C4-2B (cell line): Measurements from ENCODE around the gene DNAH9.

ENCODE experiments used
- H3K27ac ChIP-seq: fragments of 450-650 bp; 2 replicates; pipeline ENCODE4 v1.5.1; 2017
- CTCF ChIP-seq: fragments of 450-650 bp; conservative IDR thresholded peaks from 2 replicates; pipeline ENCODE4 v1.5.1; 2017; ENCODE audit warnings: mild to moderate bottlenecking
- ZFX ChIP-seq: fragments of 450-650 bp; IDR thresholded peaks from 2 replicates; pipeline ENCODE4 v1.6.1; 2017

Gene DNAH9, protein sequence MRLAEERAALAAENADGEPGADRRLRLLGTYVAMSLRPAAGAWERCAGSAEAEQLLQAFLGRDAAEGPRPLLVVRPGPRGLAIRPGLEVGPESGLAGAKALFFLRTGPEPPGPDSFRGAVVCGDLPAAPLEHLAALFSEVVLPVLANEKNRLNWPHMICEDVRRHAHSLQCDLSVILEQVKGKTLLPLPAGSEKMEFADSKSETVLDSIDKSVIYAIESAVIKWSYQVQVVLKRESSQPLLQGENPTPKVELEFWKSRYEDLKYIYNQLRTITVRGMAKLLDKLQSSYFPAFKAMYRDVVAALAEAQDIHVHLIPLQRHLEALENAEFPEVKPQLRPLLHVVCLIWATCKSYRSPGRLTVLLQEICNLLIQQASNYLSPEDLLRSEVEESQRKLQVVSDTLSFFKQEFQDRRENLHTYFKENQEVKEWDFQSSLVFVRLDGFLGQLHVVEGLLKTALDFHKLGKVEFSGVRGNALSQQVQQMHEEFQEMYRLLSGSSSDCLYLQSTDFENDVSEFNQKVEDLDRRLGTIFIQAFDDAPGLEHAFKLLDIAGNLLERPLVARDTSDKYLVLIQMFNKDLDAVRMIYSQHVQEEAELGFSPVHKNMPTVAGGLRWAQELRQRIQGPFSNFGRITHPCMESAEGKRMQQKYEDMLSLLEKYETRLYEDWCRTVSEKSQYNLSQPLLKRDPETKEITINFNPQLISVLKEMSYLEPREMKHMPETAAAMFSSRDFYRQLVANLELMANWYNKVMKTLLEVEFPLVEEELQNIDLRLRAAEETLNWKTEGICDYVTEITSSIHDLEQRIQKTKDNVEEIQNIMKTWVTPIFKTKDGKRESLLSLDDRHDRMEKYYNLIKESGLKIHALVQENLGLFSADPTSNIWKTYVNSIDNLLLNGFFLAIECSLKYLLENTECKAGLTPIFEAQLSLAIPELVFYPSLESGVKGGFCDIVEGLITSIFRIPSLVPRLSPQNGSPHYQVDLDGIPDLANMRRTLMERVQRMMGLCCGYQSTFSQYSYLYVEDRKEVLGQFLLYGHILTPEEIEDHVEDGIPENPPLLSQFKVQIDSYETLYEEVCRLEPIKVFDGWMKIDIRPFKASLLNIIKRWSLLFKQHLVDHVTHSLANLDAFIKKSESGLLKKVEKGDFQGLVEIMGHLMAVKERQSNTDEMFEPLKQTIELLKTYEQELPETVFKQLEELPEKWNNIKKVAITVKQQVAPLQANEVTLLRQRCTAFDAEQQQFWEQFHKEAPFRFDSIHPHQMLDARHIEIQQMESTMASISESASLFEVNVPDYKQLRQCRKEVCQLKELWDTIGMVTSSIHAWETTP (N-terminal part only)

DNA sequence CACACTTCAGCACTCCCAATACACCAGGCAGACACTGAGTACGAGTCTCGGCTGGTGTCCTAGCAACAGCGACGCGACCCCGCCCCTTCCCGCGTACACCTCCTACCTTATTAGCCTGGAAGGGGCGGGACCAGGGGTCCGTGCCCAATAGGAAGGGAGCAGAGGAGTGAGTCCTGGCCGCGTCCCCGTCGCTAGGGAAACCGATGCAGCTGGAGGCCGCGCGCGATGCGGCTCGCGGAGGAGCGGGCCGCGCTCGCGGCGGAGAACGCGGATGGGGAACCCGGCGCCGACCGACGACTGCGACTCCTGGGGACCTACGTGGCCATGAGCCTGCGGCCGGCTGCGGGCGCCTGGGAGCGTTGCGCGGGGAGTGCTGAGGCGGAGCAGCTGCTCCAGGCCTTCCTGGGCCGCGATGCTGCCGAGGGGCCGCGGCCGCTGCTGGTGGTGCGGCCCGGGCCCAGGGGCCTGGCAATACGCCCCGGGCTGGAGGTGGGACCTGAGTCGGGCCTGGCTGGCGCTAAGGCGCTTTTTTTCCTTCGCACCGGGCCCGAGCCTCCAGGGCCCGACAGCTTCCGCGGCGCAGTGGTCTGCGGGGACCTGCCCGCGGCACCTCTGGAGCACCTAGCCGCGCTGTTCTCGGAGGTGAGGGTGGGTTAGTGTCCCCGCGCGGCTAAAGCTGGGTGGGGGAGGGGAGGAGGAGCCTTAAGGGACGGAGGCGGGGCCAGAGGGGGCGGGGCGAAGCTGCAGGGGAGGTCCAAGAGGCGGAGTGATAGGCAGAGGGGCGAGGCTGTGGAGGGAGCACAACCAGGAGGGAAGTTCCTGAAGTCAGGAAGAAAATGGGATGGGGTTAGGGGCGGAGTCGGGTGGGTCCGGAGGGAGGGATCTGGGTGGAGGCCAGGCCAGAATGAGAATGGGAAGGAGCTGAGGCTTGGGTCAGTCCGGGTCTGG lies at the start of gene DNAH9:
TSS of gene DNAH9 (plus strand) at position 197 of the 948 bp plus-strand sequence. CDS start at position 226, 29 bp downstream.
- TF ChIP-seq ZFX (peak; percentile 79), CTCF (no peak)
- peak within 1 kb of the TSS; percentile 23 for H3K27ac ChIP-seq

GRCh38 chr17:11550431-11550830 lies 47.8 kb upstream of the DNAH9 start:
- no peak overlapping the region for H3K27ac ChIP-seq
- TF ChIP-seq CTCF (no peak), ZFX (no peak)

- TF ChIP-seq ZFX (no peak), CTCF (no peak)
- H3K27ac ChIP-seq, result no peak overlapping the region
Measured at GRCh38 chr17:11551442-11551841, 46.8 kb upstream of the DNAH9 start.

GRCh38 chr17:11553135-11553534 lies 45.1 kb upstream of the DNAH9 start:
- TF ChIP-seq ZFX, result no peak
- no peak for TF ChIP-seq CTCF

DNA sequence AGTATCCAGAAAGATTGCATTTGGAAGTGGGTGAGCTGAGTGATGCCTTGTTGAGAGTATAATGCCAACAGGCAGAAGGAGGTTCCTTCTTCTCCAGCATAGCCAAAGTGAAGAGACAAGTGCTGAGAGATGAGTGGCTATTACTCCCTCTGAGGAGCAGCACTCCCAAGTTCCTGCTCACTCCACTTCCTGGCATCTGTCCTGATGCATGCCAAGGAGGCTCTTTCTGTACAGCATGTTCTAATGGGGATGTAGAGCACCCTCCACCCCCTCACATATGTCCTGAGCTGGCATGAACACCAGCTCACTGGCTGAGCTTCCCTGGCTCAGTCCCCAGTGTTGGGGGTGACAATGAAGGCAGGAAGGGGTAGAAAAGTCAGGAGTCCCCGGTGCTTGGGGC lies 44.2 kb upstream of the DNAH9 start:
- H3K27ac ChIP-seq, result no peak overlapping the region
- TF ChIP-seq CTCF (no peak), ZFX (no peak)

More at GRCh38 chr17:11553135-11553534, 45.1 kb upstream of the DNAH9 start:
- H3K27ac ChIP-seq, result no peak overlapping the region

GRCh38 chr17:11554542-11554941 lies 43.7 kb upstream of the DNAH9 start:
- no peak overlapping the region for H3K27ac ChIP-seq
- no peak for TF ChIP-seq ZFX
- TF ChIP-seq CTCF, result no peak
